ENCODE data around the gene SEMA3C. TPM values are rescaled to one million over a fixed set of nuclear protein-coding genes. Genes with fewer than 3 reads are reported as not detected.

The SEMA3C gene
- total and polyA plus RNA-seq, 2 donors (not counting 3 experiments of a cell fraction or from before 2014, with no cell fraction given) = 0.01 to 0.09 TPM

- H2AFZ ChIP-seq (ENCODE audit: low read depth, low read length) = no peak overlapping the region
- no peaks in the 10 kb centered on the region for H4K20me1 ChIP-seq (replicated peaks; ENCODE audit: control insufficient read depth, extremely low read depth, insufficient read depth, low read length)
- H3K9ac ChIP-seq (replicated peaks; ENCODE audit: extremely low read depth, insufficient read depth, low read length) = no peak overlapping the region
- H3K36me3 ChIP-seq (ENCODE audit: control insufficient read depth in 2 of 2, extremely low read depth in 1 of 2, insufficient read depth in 2 of 2, low read length in 2 of 2) = no peaks in the 10 kb centered on the region
- H3K9me1 ChIP-seq (replicated peaks; ENCODE audit: control insufficient read depth, extremely low read depth, insufficient read depth, low read length) = no peaks in the 10 kb centered on the region
- POLR2A ChIA-PET = no interaction called here
- intact Hi-C loops (cut with micrococcal nuclease) (no loop called here), dilution Hi-C loops (cut with MboI; ENCODE audit: extremely low pct_ligation_motif_present, low sequenced_read_pairs) (no loop called here)
- TF ChIP-seq JUN (IDR thresholded peaks at IDR 0.05; ENCODE audit: borderline replicate concordance, insufficient read depth, insufficient read length, low read depth) (no peak), GATA2 (IDR thresholded peaks at IDR 0.05; ENCODE audit: insufficient read depth, insufficient read length, low read depth, low read length) (no peak), POLR2A (IDR thresholded peaks at IDR 0.05; ENCODE audit: low read depth, low read length) (no peak), MYC (IDR thresholded peaks at IDR 0.05; ENCODE audit: low read depth, low read length) (no peak), FOS (IDR thresholded peaks at IDR 0.05; ENCODE audit: borderline replicate concordance, insufficient read depth, low read length) (no peak), EZH2 (IDR thresholded peaks at IDR 0.05; ENCODE audit: borderline replicate concordance, low read depth, low read length, severe bottlenecking) (no peak), POLR2AphosphoS5 (IDR thresholded peaks at IDR 0.05; ENCODE audit: insufficient read depth, low read depth, low read length) (no peak)
- TF ChIP-seq, protein P1, sequence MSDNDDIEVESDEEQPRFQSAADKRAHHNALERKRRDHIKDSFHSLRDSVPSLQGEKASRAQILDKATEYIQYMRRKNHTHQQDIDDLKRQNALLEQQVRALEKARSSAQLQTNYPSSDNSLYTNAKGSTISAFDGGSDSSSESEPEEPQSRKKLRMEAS (IDR thresholded peaks at IDR 0.05; ENCODE audit: insufficient read depth, insufficient read length) = no peak
- TF ChIP-seq, protein P2, sequence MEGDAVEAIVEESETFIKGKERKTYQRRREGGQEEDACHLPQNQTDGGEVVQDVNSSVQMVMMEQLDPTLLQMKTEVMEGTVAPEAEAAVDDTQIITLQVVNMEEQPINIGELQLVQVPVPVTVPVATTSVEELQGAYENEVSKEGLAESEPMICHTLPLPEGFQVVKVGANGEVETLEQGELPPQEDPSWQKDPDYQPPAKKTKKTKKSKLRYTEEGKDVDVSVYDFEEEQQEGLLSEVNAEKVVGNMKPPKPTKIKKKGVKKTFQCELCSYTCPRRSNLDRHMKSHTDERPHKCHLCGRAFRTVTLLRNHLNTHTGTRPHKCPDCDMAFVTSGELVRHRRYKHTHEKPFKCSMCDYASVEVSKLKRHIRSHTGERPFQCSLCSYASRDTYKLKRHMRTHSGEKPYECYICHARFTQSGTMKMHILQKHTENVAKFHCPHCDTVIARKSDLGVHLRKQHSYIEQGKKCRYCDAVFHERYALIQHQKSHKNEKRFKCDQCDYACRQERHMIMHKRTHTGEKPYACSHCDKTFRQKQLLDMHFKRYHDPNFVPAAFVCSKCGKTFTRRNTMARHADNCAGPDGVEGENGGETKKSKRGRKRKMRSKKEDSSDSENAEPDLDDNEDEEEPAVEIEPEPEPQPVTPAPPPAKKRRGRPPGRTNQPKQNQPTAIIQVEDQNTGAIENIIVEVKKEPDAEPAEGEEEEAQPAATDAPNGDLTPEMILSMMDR (IDR thresholded peaks at IDR 0.05; ENCODE audit: extremely low read depth in 1 of 2, insufficient read depth in 1 of 2, low read depth in 1 of 2, low read length in 2 of 2) = no peak
- H3K9me3 ChIP-seq (replicated peaks; ENCODE audit: control insufficient read depth, insufficient read depth, low read length) = no peaks in the 10 kb centered on the region
- no peak overlapping the region for H3K27ac ChIP-seq (ENCODE audit: insufficient read depth, low read depth, low read length)
- FAIRE-seq (no peak), DNase-seq (ENCODE audit: low read depth, low spot score) (no peak)
- H3K79me2 ChIP-seq (ENCODE audit: control insufficient read depth, insufficient read depth, low read length) = no peaks in the 10 kb centered on the region
- no TSS peak for BruUV-seq (replicated peaks)
- CTCF ChIA-PET = no interaction called here
- H3K4me3 ChIP-seq (replicated peaks in 1 of 3; ENCODE audit: insufficient read depth in 1 of 3, low read depth in 1 of 3, low read length in 3 of 3) = no peak overlapping the region
- no peaks in the 10 kb centered on the region for H3K27me3 ChIP-seq (ENCODE audit: control insufficient read depth in 2 of 2, insufficient read depth in 2 of 2, low read length in 2 of 2)
- no peaks in the 10 kb centered on the region for H3K4me1 ChIP-seq (ENCODE audit: control insufficient read depth, extremely low read depth, insufficient read depth, low read length)
- H3K4me2 ChIP-seq (ENCODE audit: insufficient read depth, low read length) = no peak overlapping the region
Measured at GRCh38 chr7:80884511-80885195, 34.2 kb downstream of the SEMA3C start.
